LNCaP clone FGC (cell line): ENCODE results near the gene ZBTB14.

Experiments
- DNase-seq: peaks from one replicate; pipeline ENCODE4 v3.0.0-alpha.2; 2011; ENCODE audit warnings: low read depth
- H3K4me3 ChIP-seq: 2 replicates; pipeline ENCODE4 v1.5.1; 2011; ENCODE audit warnings: mild to moderate bottlenecking, low read depth, low read length, control low read depth
- CTCF ChIP-seq: IDR thresholded peaks from 2 replicates; pipeline ENCODE4 v1.5.1; 2012; ENCODE audit warnings: mild to moderate bottlenecking; ENCODE audit not compliant: control insufficient read depth, insufficient read depth; ENCODE audit errors: extremely low read depth

Gene ZBTB14

GRCh38 chr18:5288517-5288935, 7.0 kb downstream of the ZBTB14 start:
- no peak overlapping the region for H3K4me3 ChIP-seq
- DNase-seq: no peak
- TF ChIP-seq CTCF: no peak

- no peak overlapping the region for H3K4me3 ChIP-seq
- no peak for TF ChIP-seq CTCF
- DNase-seq: no peak
These were observed 7.7 kb downstream of the ZBTB14 start for GRCh38 chr18:5287854-5288253.

- no peak for DNase-seq
- no peak overlapping the region for H3K4me3 ChIP-seq
- TF ChIP-seq CTCF: no peak
These were observed 9.0 kb downstream of the ZBTB14 start for GRCh38 chr18:5286525-5286924.

- no peak overlapping the region for H3K4me3 ChIP-seq
- no peak for TF ChIP-seq CTCF
- no peak for DNase-seq
These were observed 10.2 kb downstream of the ZBTB14 start for GRCh38 chr18:5285326-5285725.

GRCh38 chr18:5284808-5285207, 10.7 kb downstream of the ZBTB14 start:
- no peak for DNase-seq
- no peak for TF ChIP-seq CTCF
- H3K4me3 ChIP-seq: no peak overlapping the region

- no peak overlapping the region for H3K4me3 ChIP-seq
- no peak for DNase-seq
- TF ChIP-seq CTCF: no peak
These were observed 12.8 kb downstream of the ZBTB14 start for GRCh38 chr18:5282770-5283169.

- no peak for TF ChIP-seq CTCF
- DNase-seq: no peak
These were observed 18.6 kb downstream of the ZBTB14 start for GRCh38 chr18:5276947-5277346.

More at GRCh38 chr18:5276947-5277346, 18.6 kb downstream of the ZBTB14 start:
- no peak overlapping the region for H3K4me3 ChIP-seq
